HepG2 (cell line): Measurements from ENCODE around the gene MCRS1. TPM values are rescaled to one million over a fixed set of nuclear protein-coding genes. Genes with fewer than 3 reads are reported as not detected.

Source experiments
- BRCA1 ChIP-seq: sonication (generic); formaldehyde crosslinking; IDR thresholded peaks from 2 replicates; pipeline ENCODE4 v1.4.0; 2020; ENCODE audit warnings: missing genetic modification reagents
- KDM6A ChIP-seq: IDR thresholded peaks from 2 replicates; pipeline ENCODE4 v1.6.1; 2016; ENCODE audit warnings: low read depth
- SIX4 ChIP-seq: sonication (generic); formaldehyde crosslinking; IDR thresholded peaks from 2 replicates; pipeline ENCODE4 v1.4.0; 2020; ENCODE audit warnings: missing genetic modification reagents
- SNAPC2 ChIP-seq: sonication (generic); formaldehyde crosslinking; IDR thresholded peaks from 2 replicates; pipeline ENCODE4 v1.8.1; 2022; ENCODE audit warnings: mild to moderate bottlenecking, missing genetic modification reagents
- SOX13 ChIP-seq, 3 experiments: fragments of 450-650 bp in 1 of 3; sonication (generic) in 1 of 3; formaldehyde crosslinking in 1 of 3; IDR thresholded peaks in 2 of 3; conservative IDR thresholded peaks in 1 of 3; 2 replicates each; pipeline versions ENCODE4 v1.5.0 to v1.6.1; 2016 to 2020; ENCODE audit warnings: antibody characterized with exemption in 1 of 3, mild to moderate bottlenecking in 1 of 3, missing compliant biosample characterization in 1 of 3, missing genetic modification reagents in 1 of 3, moderate library complexity in 1 of 3
- ZBTB7A ChIP-seq: sonication (generic); formaldehyde crosslinking; IDR thresholded peaks from 2 replicates; pipeline ENCODE4 v1.8.0; 2022; ENCODE audit warnings: mild to moderate bottlenecking, missing genetic modification reagents
- ZMYM3 ChIP-seq: sonication (generic); formaldehyde crosslinking; IDR thresholded peaks from 2 replicates; pipeline ENCODE4 v1.5.1; 2020; ENCODE audit warnings: mild to moderate bottlenecking, missing genetic modification reagents
- ZNF674 ChIP-seq: sonication (generic); formaldehyde crosslinking; IDR thresholded peaks from 2 replicates; pipeline ENCODE4 v1.5.0; 2020; ENCODE audit warnings: low read depth, mild to moderate bottlenecking, missing genetic modification reagents
- ZNF782 ChIP-seq: sonication (generic); formaldehyde crosslinking; IDR thresholded peaks from 2 replicates; pipeline ENCODE4 v1.4.0; 2020; ENCODE audit warnings: missing genetic modification reagents, mild to moderate bottlenecking, borderline replicate concordance
- polyA plus RNA-seq, 8 experiments: library from polyadenylated mRNA; depleted of rRNA in 3 of 8; stranded (reverse) in 7 of 8; unstranded in 1 of 8; fragments of >200 nt; fragmentation: Illumina TruSeq in 4 of 8; extraction: Trizol in 4 of 8; gene quantifications; 2 replicates each; pipeline versions ENCODE4 v1.2.1 to v1.2.3, GENCODE V29; 2011 to 2016; ENCODE audit warnings: low read depth in 4 of 8, missing spikeins in 1 of 8, mixed read lengths in 1 of 8; ENCODE audit not compliant: insufficient read depth in 1 of 8
- total RNA-seq, 5 experiments: library from RNA; depleted of rRNA; stranded (reverse); fragments of >200 nt; fragmentation: Illumina TruSeq; extraction: Trizol; gene quantifications; 2 replicates each; pipeline ENCODE4 v1.2.3, GENCODE V29; 2016; ENCODE audit warnings: low read depth in 1 of 5
- TF ChIP-seq, protein P1 (sequence below): sonication (generic); formaldehyde crosslinking; IDR thresholded peaks from 2 replicates; pipeline ENCODE4 v1.4.0; 2020; ENCODE audit warnings: mild to moderate bottlenecking, missing genetic modification reagents
- TF ChIP-seq, protein P2 (sequence below): sonication (generic); formaldehyde crosslinking; IDR thresholded peaks from 2 replicates; pipeline ENCODE4 v1.4.0; 2020; ENCODE audit warnings: missing genetic modification reagents
- TF ChIP-seq, protein P3 (sequence below): sonication (generic); formaldehyde crosslinking; IDR thresholded peaks from 2 replicates; pipeline ENCODE4 v1.8.1; 2023; ENCODE audit warnings: mild to moderate bottlenecking, inconsistent platforms, moderate library complexity, missing genetic modification reagents, borderline replicate concordance
- TF ChIP-seq, protein P4 (sequence below): sonication (generic); formaldehyde crosslinking; IDR thresholded peaks from 2 replicates; pipeline ENCODE4 v1.4.0; 2020; ENCODE audit warnings: missing genetic modification reagents, mild to moderate bottlenecking, borderline replicate concordance
- TF ChIP-seq, protein P5 (sequence below): IDR thresholded peaks from 2 replicates; pipeline ENCODE4 v1.6.1; 2016; ENCODE audit warnings: low read depth
- TF ChIP-seq, protein P6 (sequence below): IDR thresholded peaks from 2 replicates; pipeline ENCODE4 v1.6.1; 2016
- TF ChIP-seq, protein P7 (sequence below): sonication (generic); formaldehyde crosslinking; IDR thresholded peaks from 2 replicates; pipeline ENCODE4 v1.8.1; 2022; ENCODE audit warnings: low read depth, mild to moderate bottlenecking, missing genetic modification reagents

The MCRS1 gene
- total and polyA plus RNA-seq, 2 of the 13 experiments (the other 11 are each of a cell fraction or from before 2014, with no cell fraction given) = 51.0 to 66.3 TPM

DNA sequence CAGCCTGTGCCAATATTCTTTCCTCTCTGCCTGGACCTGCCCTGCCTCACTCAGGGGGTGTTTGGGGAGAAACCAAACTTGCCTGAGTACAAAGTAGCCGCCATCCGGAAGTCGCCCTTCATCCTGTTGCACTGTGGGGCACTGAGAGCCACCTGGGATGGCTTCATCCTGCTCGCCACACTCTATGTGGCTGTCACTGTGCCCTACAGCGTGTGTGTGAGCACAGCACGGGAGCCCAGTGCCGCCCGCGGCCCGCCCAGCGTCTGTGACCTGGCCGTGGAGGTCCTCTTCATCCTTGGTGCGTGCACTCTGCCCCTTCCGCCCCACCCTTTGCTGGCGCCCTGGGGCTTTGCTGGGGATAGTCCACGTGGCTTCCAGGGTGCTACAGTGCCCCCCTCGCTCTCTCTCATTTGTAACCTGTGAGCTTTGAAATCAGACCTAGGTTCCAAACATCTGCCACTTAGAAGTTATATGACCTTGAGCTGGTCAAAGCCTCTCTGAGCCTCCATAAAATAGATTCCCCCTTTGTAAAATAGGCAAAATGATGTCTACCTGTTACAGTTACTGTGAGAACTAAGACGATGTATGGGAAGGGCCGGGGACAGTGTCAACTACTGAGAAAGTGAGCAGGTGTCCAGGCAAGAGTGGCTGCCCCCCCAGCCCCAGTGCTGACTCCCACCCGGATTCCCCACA lies 24.6 kb downstream of the MCRS1 start (continued):
- TF ChIP-seq ZMYM3 (CRISPR knock-in tag) = no peak
- TF ChIP-seq, protein P1, sequence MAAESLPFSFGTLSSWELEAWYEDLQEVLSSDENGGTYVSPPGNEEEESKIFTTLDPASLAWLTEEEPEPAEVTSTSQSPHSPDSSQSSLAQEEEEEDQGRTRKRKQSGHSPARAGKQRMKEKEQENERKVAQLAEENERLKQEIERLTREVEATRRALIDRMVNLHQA (CRISPR knock-in tag) = no peak
- no peak for TF ChIP-seq BRCA1
- TF ChIP-seq, protein P2, sequence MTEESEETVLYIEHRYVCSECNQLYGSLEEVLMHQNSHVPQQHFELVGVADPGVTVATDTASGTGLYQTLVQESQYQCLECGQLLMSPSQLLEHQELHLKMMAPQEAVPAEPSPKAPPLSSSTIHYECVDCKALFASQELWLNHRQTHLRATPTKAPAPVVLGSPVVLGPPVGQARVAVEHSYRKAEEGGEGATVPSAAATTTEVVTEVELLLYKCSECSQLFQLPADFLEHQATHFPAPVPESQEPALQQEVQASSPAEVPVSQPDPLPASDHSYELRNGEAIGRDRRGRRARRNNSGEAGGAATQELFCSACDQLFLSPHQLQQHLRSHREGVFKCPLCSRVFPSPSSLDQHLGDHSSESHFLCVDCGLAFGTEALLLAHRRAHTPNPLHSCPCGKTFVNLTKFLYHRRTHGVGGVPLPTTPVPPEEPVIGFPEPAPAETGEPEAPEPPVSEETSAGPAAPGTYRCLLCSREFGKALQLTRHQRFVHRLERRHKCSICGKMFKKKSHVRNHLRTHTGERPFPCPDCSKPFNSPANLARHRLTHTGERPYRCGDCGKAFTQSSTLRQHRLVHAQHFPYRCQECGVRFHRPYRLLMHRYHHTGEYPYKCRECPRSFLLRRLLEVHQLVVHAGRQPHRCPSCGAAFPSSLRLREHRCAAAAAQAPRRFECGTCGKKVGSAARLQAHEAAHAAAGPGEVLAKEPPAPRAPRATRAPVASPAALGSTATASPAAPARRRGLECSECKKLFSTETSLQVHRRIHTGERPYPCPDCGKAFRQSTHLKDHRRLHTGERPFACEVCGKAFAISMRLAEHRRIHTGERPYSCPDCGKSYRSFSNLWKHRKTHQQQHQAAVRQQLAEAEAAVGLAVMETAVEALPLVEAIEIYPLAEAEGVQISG = no peak
- no peak for TF ChIP-seq KDM6A
- no peak for TF ChIP-seq ZNF674
- no peak for TF ChIP-seq ZBTB7A (CRISPR knock-in tag)
- no peak for TF ChIP-seq ZNF782
- TF ChIP-seq SOX13 (IDR thresholded peaks at IDR 0.05) = no peak
- peak in 1 of 2 experiments; percentile 10; a peak in 1 of 4 replicates for TF ChIP-seq SOX13 (CRISPR knock-in tag; conservative IDR thresholded peaks at IDR 0.05 in 1 of 2, IDR thresholded peaks at IDR 0.05 in 1 of 2)
- TF ChIP-seq SIX4 (CRISPR knock-in tag) = no peak
- TF ChIP-seq, protein P3, sequence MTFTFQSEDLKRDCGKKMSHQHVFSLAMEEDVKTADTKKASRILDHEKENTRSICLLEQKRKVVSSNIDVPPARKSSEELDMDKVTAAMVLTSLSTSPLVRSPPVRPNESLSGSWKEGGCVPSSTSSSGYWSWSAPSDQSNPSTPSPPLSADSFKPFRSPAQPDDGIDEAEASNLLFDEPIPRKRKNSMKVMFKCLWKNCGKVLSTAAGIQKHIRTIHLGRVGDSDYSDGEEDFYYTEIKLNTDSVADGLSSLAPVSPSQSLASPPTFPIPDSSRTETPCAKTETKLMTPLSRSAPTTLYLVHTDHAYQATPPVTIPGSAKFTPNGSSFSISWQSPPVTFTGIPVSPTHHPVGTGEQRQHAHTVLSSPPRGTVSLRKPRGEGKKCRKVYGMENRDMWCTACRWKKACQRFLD = no peak
- TF ChIP-seq, protein P4, sequence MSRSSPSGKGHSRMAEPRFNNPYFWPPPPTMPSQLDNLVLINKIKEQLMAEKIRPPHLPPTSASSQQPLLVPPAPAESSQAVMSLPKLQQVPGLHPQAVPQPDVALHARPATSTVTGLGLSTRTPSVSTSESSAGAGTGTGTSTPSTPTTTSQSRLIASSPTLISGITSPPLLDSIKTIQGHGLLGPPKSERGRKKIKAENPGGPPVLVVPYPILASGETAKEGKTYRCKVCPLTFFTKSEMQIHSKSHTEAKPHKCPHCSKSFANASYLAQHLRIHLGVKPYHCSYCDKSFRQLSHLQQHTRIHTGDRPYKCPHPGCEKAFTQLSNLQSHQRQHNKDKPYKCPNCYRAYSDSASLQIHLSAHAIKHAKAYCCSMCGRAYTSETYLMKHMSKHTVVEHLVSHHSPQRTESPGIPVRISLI = no peak
- TF ChIP-seq, protein P5, sequence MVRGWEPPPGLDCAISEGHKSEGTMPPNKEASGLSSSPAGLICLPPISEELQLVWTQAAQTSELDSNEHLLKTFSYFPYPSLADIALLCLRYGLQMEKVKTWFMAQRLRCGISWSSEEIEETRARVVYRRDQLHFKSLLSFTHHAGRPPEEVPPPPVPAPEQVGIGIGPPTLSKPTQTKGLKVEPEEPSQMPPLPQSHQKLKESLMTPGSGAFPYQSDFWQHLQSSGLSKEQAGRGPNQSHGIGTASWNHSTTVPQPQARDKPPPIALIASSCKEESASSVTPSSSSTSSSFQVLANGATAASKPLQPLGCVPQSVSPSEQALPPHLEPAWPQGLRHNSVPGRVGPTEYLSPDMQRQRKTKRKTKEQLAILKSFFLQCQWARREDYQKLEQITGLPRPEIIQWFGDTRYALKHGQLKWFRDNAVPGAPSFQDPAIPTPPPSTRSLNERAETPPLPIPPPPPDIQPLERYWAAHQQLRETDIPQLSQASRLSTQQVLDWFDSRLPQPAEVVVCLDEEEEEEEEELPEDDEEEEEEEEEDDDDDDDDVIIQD (CRISPR knock-in tag) = no peak
- TF ChIP-seq SNAPC2 (CRISPR knock-in tag) = 0 out of 2 replicates have a peak, but pooled peaks have one; percentile 37
- TF ChIP-seq, protein P6, sequence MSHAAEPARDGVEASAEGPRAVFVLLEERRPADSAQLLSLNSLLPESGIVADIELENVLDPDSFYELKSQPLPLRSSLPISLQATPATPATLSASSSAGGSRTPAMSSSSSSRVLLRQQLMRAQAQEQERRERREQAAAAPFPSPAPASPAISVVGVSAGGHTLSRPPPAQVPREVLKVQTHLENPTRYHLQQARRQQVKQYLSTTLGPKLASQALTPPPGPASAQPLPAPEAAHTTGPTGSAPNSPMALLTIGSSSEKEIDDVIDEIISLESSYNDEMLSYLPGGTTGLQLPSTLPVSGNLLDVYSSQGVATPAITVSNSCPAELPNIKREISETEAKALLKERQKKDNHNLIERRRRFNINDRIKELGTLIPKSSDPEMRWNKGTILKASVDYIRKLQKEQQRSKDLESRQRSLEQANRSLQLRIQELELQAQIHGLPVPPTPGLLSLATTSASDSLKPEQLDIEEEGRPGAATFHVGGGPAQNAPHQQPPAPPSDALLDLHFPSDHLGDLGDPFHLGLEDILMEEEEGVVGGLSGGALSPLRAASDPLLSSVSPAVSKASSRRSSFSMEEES (CRISPR knock-in tag) = no peak; the same call in 1 of the 2 replicates
- TF ChIP-seq, protein P7, sequence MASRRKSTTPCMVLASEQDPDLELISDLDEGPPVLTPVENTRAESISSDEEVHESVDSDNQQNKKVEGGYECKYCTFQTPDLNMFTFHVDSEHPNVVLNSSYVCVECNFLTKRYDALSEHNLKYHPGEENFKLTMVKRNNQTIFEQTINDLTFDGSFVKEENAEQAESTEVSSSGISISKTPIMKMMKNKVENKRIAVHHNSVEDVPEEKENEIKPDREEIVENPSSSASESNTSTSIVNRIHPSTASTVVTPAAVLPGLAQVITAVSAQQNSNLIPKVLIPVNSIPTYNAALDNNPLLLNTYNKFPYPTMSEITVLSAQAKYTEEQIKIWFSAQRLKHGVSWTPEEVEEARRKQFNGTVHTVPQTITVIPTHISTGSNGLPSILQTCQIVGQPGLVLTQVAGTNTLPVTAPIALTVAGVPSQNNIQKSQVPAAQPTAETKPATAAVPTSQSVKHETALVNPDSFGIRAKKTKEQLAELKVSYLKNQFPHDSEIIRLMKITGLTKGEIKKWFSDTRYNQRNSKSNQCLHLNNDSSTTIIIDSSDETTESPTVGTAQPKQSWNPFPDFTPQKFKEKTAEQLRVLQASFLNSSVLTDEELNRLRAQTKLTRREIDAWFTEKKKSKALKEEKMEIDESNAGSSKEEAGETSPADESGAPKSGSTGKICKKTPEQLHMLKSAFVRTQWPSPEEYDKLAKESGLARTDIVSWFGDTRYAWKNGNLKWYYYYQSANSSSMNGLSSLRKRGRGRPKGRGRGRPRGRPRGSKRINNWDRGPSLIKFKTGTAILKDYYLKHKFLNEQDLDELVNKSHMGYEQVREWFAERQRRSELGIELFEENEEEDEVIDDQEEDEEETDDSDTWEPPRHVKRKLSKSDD (CRISPR knock-in tag) = no peak
